Measurements from ENCODE around the gene TRIM72. TPM values are rescaled to one million over a fixed set of nuclear protein-coding genes. Genes with fewer than 3 reads are reported as not detected.
"Not testable (repeated sequence)": the region's sequence is repeated elsewhere in the genome, so short reads cannot be mapped to it uniquely, and the experiment has no call there.

The TRIM72 gene
- total RNA-seq, 2 experiments from 2014 or later, result 0.04 TPM; not detected in 1

DNA sequence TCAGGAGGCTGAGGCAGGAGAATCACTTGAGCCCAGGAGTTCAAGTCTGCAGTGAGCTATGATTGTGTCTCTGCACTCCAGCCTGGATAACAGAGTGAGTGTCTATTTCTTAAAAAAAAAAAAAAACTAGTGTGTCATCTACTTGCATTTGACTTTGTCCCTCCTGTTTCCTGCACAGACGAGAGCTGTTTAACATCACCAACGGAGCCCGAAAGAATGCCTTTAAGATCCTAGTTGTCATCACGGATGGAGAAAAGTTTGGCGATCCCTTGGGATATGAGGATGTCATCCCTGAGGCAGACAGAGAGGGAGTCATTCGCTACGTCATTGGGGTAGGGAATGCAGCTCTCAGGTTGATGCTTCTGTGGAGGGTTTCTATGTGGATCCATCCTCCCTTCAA lies 59.3 kb downstream of the TRIM72 start:
- Mint-ChIP-seq H3K36me3 (ENCODE audit: low read depth) (no peaks in the 10 kb centered on the region), H3K9me3 (ENCODE audit: low read depth) (no peaks in the 10 kb centered on the region), H3K4me1 (peaks cover 8% of the 10 kb centered on the region), H3K27me3 (peaks cover 8% of the 10 kb centered on the region), H3K4me3 (no peak overlapping the region), H3K27ac (no peak overlapping the region)
- ATAC-seq, result no peak
- POLR2A ChIA-PET, result no interaction called here
- CTCF ChIA-PET, result no interaction called here
- DNase-seq, result no peak
- intact Hi-C loops (cut with DNase I, micrococcal nuclease), result no loop called here

DNA sequence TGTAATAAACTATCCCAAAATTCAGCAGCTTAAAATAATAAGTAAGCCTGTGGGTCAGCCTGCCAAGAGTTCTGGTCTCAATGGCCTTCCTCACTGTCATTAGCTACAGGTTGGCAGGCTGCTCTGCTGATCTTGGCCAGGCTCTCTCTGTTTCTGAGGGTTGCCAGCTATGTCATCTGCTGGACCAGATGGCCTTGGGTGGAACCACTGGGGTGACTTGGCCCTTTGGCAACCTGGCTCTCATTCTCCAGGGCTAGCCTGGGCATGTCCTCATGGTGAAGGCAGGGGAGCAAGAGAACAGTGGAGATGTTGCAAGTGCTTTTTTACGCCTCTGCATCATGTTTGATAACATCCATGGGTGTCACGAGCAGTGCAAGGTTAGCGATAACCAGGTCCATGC lies 59.8 kb downstream of the TRIM72 start:
- peaks cover 6% of the 10 kb centered on the region for H3K27me3 Mint-ChIP-seq
- POLR2A ChIA-PET, result no interaction called here
- peaks cover 5% of the 10 kb centered on the region for H3K4me1 Mint-ChIP-seq
- H3K9me3 Mint-ChIP-seq (ENCODE audit: low read depth), result no peaks in the 10 kb centered on the region
- no peak for ATAC-seq
- no peaks in the 10 kb centered on the region for H3K36me3 Mint-ChIP-seq (ENCODE audit: low read depth)
- CTCF ChIA-PET, result no interaction called here
- DNase-seq, result no peak
- no peak overlapping the region for H3K27ac Mint-ChIP-seq
- intact Hi-C loops (cut with DNase I, micrococcal nuclease), result no loop called here
- no peak overlapping the region for H3K4me3 Mint-ChIP-seq

- Mint-ChIP-seq H3K27me3 (peaks cover 4% of the 10 kb centered on the region), H3K36me3 (ENCODE audit: low read depth) (peaks cover 2% of the 10 kb centered on the region), H3K4me3 (no peak overlapping the region), H3K4me1 (no peaks in the 10 kb centered on the region), H3K9me3 (ENCODE audit: low read depth) (peaks cover 2% of the 10 kb centered on the region), H3K27ac (no peak overlapping the region)
- no peak for DNase-seq
- ChIA-PET POLR2A (no interaction called here), CTCF (interaction anchor here (1.6 kb wide), 1 partner anchor 7 kb away, joined by 4 read pairs; no protein-coding TSS in a partner anchor)
- intact Hi-C loops (cut with DNase I, micrococcal nuclease), result no loop called here
- ATAC-seq, result no peak
Observed at GRCh38 chr16:31274831-31275816, 61.2 kb downstream of the TRIM72 start.

DNA sequence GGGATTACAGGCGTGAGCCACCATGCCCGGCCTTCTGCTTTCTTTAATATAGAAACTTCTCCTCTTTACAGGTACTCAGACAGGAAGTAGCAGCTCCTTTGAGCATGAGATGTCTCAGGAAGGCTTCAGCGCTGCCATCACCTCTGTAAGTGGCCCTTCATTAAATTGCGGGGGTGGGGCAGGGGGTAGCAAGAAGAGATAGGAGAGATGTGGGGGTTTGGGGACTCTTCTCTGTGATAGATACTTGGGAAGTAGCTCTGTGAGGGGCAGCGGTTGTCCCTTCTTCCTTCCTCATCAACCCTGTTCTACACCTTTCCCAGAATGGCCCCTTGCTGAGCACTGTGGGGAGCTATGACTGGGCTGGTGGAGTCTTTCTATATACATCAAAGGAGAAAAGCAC lies 62.7 kb downstream of the TRIM72 start:
- no peak overlapping the region for H3K27ac Mint-ChIP-seq
- peaks cover 2% of the 10 kb centered on the region for H3K36me3 Mint-ChIP-seq (ENCODE audit: low read depth)
- H3K4me3 Mint-ChIP-seq, result no peak overlapping the region
- CTCF ChIA-PET, result interaction anchor here (0.6 to 1.6 kb wide), 2 partner anchors 9 to 84 kb away, joined by 4 read pairs; no protein-coding TSS in a partner anchor
- intact Hi-C loops (cut with DNase I, micrococcal nuclease), result no loop called here
- no peaks in the 10 kb centered on the region for H3K4me1 Mint-ChIP-seq
- DNase-seq, result no peak
- ATAC-seq, result no peak
- peaks cover 2% of the 10 kb centered on the region for H3K9me3 Mint-ChIP-seq (ENCODE audit: low read depth)
- POLR2A ChIA-PET, result interaction anchor here (0.7 kb wide), 1 partner anchor 60 kb away, joined by 3 read pairs; the partner anchor contains the start of gene PYDC1
- peaks cover 7% of the 10 kb centered on the region for H3K27me3 Mint-ChIP-seq

DNA sequence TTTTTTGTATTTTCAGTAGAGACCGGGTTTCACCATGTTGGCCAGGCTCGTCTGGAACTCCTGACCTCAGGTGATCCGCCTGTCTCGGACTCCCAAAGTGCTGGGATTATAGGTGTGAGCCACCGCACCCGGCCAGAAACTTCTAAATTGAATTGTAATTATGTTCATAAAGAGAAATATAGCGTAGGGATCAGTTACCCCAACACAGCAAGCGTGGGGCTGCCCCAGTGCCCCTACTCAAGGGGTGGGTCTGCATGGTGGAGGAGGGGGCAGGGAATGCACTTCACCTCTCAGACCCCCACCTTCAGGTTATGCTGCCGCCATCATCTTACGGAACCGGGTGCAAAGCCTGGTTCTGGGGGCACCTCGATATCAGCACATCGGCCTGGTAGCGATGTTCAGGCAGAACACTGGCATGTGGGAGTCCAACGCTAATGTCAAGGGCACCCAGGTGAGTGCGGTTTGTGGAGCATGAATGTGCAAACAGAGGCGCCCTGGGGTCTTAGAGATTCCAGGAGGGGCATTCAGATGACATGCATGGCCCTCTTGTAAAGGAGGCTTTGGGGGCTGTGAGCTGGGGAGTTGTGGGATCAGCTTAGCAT lies 63.8 kb downstream of the TRIM72 start:
- Mint-ChIP-seq H3K4me3 (no peak overlapping the region), H3K27me3 (peaks cover 7% of the 10 kb centered on the region), H3K9me3 (ENCODE audit: low read depth) (peaks cover 2% of the 10 kb centered on the region), H3K36me3 (ENCODE audit: low read depth) (peaks cover 2% of the 10 kb centered on the region), H3K27ac (no peak overlapping the region), H3K4me1 (no peaks in the 10 kb centered on the region)
- intact Hi-C loops (cut with DNase I, micrococcal nuclease), result no loop called here
- ATAC-seq (no peak), DNase-seq (no peak)
- ChIA-PET POLR2A (no interaction called here), CTCF (no interaction called here)

DNA sequence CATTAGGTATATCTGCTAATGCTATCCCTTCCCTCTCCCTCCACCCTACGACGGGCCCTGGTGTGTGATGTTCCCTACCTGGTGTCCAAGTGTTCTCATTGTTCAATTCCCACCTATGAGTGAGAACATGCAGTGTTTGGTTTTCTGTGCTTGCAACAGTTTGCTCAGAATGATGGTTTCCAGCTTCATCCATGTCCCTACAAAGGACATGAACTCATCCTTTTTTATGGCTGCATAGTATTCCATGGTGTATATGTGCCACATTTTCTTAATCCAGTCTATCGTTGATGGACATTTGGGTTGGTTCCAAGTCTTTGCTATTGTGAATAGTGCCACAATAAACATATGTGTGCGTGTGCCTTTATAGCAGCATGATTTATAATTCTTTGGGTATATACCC lies 64.9 kb downstream of the TRIM72 start:
- H3K27ac Mint-ChIP-seq; POLR2A ChIA-PET; CTCF ChIA-PET; H3K36me3 Mint-ChIP-seq (ENCODE audit: low read depth); ATAC-seq; DNase-seq; H3K4me3 Mint-ChIP-seq; intact Hi-C loops (cut with DNase I, micrococcal nuclease); H3K9me3 Mint-ChIP-seq (ENCODE audit: low read depth); H3K4me1 Mint-ChIP-seq; H3K27me3 Mint-ChIP-seq: not testable (repeated sequence)

Other genes starting within 250 kb of the TRIM72 start
- gene HSD3B7, start 228.9 kb upstream of the TRIM72 start, total RNA-seq, result 1 to 10 TPM; 1.6 to 2.2 TPM
- 1 to 10 TPM; 1.3 to 1.5 TPM for gene STX1B, start 203.5 kb upstream of the TRIM72 start, total RNA-seq
- gene STX4, start 180.6 kb upstream of the TRIM72 start, total RNA-seq, result 10 to 100 TPM; 29.2 to 35.9 TPM
- 1 to 10 TPM; 9.2 to 9.9 TPM for gene ZNF668, start 139.9 kb upstream of the TRIM72 start, total RNA-seq
- gene ZNF646, start 139.7 kb upstream of the TRIM72 start, total RNA-seq, result 10 to 100 TPM; 21.3 to 25.8 TPM
- gene PRSS53, start 125.2 kb upstream of the TRIM72 start, total RNA-seq, result 1 to 10 TPM; 4.0 to 9.2 TPM
- 10 to 100 TPM; 59.6 to 64.2 TPM for gene VKORC1, start 119.3 kb upstream of the TRIM72 start, total RNA-seq
- 10 to 100 TPM; 50.0 to 53.3 TPM for gene BCKDK, start 105.7 kb upstream of the TRIM72 start, total RNA-seq
- 10 to 100 TPM; 53.6 to 63.1 TPM for gene KAT8, start 96.5 kb upstream of the TRIM72 start, total RNA-seq
- not detected for gene PRSS8, start 78.4 kb upstream of the TRIM72 start, total RNA-seq
- gene PRSS36, start 64.1 kb upstream of the TRIM72 start, total RNA-seq, result under 1 TPM; 0.26 to 0.43 TPM
- 100 to 1,000 TPM; 647 to 648 TPM for gene FUS, start 34.0 kb upstream of the TRIM72 start, total RNA-seq
- 1 to 10 TPM; 5.7 TPM for gene PYCARD, start 11.4 kb upstream of the TRIM72 start, total RNA-seq
- gene PYDC1, start 3.0 kb downstream of the TRIM72 start, total RNA-seq, result not detected
- under 1 TPM; 0.67 to 0.98 TPM for gene ITGAM, start 45.9 kb downstream of the TRIM72 start, total RNA-seq
- 1 to 10 TPM; 5.3 to 6.6 TPM for gene ITGAX, start 141.1 kb downstream of the TRIM72 start, total RNA-seq
- not detected for gene ITGAD, start 179.2 kb downstream of the TRIM72 start, total RNA-seq
- not detected for gene COX6A2, start 214.2 kb downstream of the TRIM72 start, total RNA-seq
- gene ZNF843, start 228.7 kb downstream of the TRIM72 start, total RNA-seq, result under 1 TPM; 0.16 to 0.18 TPM
- 1 to 10 TPM; 7.0 to 7.9 TPM for gene ARMC5, start 245.4 kb downstream of the TRIM72 start, total RNA-seq